ENCODE measurements around the gene ACSL6.

The ACSL6 gene

GRCh38 chr5:131994533-131995226 is 16.8 kb downstream of the ACSL6 start:
- Mint-ChIP-seq H3K27ac (no peak overlapping the region), H3K36me3 (ENCODE audit: low read depth) (no peaks in the 10 kb centered on the region), H3K9me3 (no peaks in the 10 kb centered on the region), H3K4me1 (ENCODE audit: low read depth) (no peaks in the 10 kb centered on the region), H3K4me3 (no peak overlapping the region), H3K27me3 (no peaks in the 10 kb centered on the region)
- intact Hi-C loops (cut with micrococcal nuclease), result no loop called here

GRCh38 chr5:131994090-131994489 is 17.4 kb downstream of the ACSL6 start:
- no peaks in the 10 kb centered on the region for H3K9me3 Mint-ChIP-seq
- no peaks in the 10 kb centered on the region for H3K36me3 Mint-ChIP-seq (ENCODE audit: low read depth)
- H3K27ac Mint-ChIP-seq, result no peak overlapping the region
- no peaks in the 10 kb centered on the region for H3K4me1 Mint-ChIP-seq (ENCODE audit: low read depth)
- intact Hi-C loops (cut with micrococcal nuclease), result no loop called here
- no peaks in the 10 kb centered on the region for H3K27me3 Mint-ChIP-seq
- no peak overlapping the region for H3K4me3 Mint-ChIP-seq

GRCh38 chr5:131993676-131994075 is 17.8 kb downstream of the ACSL6 start:
- intact Hi-C loops (cut with micrococcal nuclease), result no loop called here
- no peak overlapping the region for H3K4me3 Mint-ChIP-seq
- H3K9me3 Mint-ChIP-seq, result no peaks in the 10 kb centered on the region
- no peaks in the 10 kb centered on the region for H3K36me3 Mint-ChIP-seq (ENCODE audit: low read depth)
- H3K4me1 Mint-ChIP-seq (ENCODE audit: low read depth), result no peaks in the 10 kb centered on the region
- H3K27ac Mint-ChIP-seq, result no peak overlapping the region
- H3K27me3 Mint-ChIP-seq, result no peaks in the 10 kb centered on the region

GRCh38 chr5:131992370-131992769 is 19.1 kb downstream of the ACSL6 start:
- Mint-ChIP-seq H3K36me3 (ENCODE audit: low read depth) (no peaks in the 10 kb centered on the region), H3K27ac (no peak overlapping the region), H3K4me3 (no peak overlapping the region), H3K27me3 (no peaks in the 10 kb centered on the region), H3K4me1 (ENCODE audit: low read depth) (no peaks in the 10 kb centered on the region), H3K9me3 (no peaks in the 10 kb centered on the region)
- intact Hi-C loops (cut with micrococcal nuclease), result no loop called here

GRCh38 chr5:131991593-131992324 is 19.7 kb downstream of the ACSL6 start:
- H3K4me1 Mint-ChIP-seq (ENCODE audit: low read depth), result no peaks in the 10 kb centered on the region
- H3K27me3 Mint-ChIP-seq, result no peaks in the 10 kb centered on the region
- H3K27ac Mint-ChIP-seq, result no peak overlapping the region
- H3K4me3 Mint-ChIP-seq, result no peak overlapping the region
- intact Hi-C loops (cut with micrococcal nuclease), result no loop called here
- no peaks in the 10 kb centered on the region for H3K36me3 Mint-ChIP-seq (ENCODE audit: low read depth)
- no peaks in the 10 kb centered on the region for H3K9me3 Mint-ChIP-seq

- Mint-ChIP-seq H3K4me3 (no peak overlapping the region), H3K27ac (no peak overlapping the region), H3K36me3 (ENCODE audit: low read depth) (no peaks in the 10 kb centered on the region), H3K9me3 (no peaks in the 10 kb centered on the region), H3K27me3 (no peaks in the 10 kb centered on the region), H3K4me1 (ENCODE audit: low read depth) (no peaks in the 10 kb centered on the region)
- intact Hi-C loops (cut with micrococcal nuclease), result no loop called here
These were observed 20.7 kb downstream of the ACSL6 start for GRCh38 chr5:131990716-131991115.

GRCh38 chr5:131988601-131989000 is 22.9 kb downstream of the ACSL6 start:
- intact Hi-C loops (cut with micrococcal nuclease), result no loop called here
- Mint-ChIP-seq H3K9me3 (no peaks in the 10 kb centered on the region), H3K36me3 (ENCODE audit: low read depth) (no peaks in the 10 kb centered on the region), H3K27ac (no peak overlapping the region), H3K27me3 (no peaks in the 10 kb centered on the region), H3K4me3 (no peak overlapping the region), H3K4me1 (ENCODE audit: low read depth) (no peaks in the 10 kb centered on the region)

GRCh38 chr5:131987251-131987650 is 24.2 kb downstream of the ACSL6 start:
- H3K4me3 Mint-ChIP-seq, result no peak overlapping the region
- no peaks in the 10 kb centered on the region for H3K9me3 Mint-ChIP-seq
- no peaks in the 10 kb centered on the region for H3K4me1 Mint-ChIP-seq (ENCODE audit: low read depth)
- H3K27me3 Mint-ChIP-seq, result peaks cover 2% of the 10 kb centered on the region
- no peaks in the 10 kb centered on the region for H3K36me3 Mint-ChIP-seq (ENCODE audit: low read depth)
- no peak overlapping the region for H3K27ac Mint-ChIP-seq
- intact Hi-C loops (cut with micrococcal nuclease), result no loop called here

GRCh38 chr5:131986161-131986912 is 25.1 kb downstream of the ACSL6 start:
- H3K36me3 Mint-ChIP-seq (ENCODE audit: low read depth), result no peaks in the 10 kb centered on the region
- no peaks in the 10 kb centered on the region for H3K4me1 Mint-ChIP-seq (ENCODE audit: low read depth)
- intact Hi-C loops (cut with micrococcal nuclease), result no loop called here
- no peak overlapping the region for H3K27ac Mint-ChIP-seq
- no peaks in the 10 kb centered on the region for H3K9me3 Mint-ChIP-seq
- peaks cover 2% of the 10 kb centered on the region for H3K27me3 Mint-ChIP-seq
- no peak overlapping the region for H3K4me3 Mint-ChIP-seq

GRCh38 chr5:131984956-131985665 is 26.3 kb downstream of the ACSL6 start:
- Mint-ChIP-seq H3K27me3 (peaks cover 2% of the 10 kb centered on the region), H3K4me3 (no peak overlapping the region), H3K4me1 (ENCODE audit: low read depth) (no peaks in the 10 kb centered on the region), H3K36me3 (ENCODE audit: low read depth) (no peaks in the 10 kb centered on the region), H3K27ac (no peak overlapping the region), H3K9me3 (no peaks in the 10 kb centered on the region)
- intact Hi-C loops (cut with micrococcal nuclease), result no loop called here

- Mint-ChIP-seq H3K4me1 (ENCODE audit: low read depth) (no peaks in the 10 kb centered on the region), H3K27me3 (peaks cover 2% of the 10 kb centered on the region), H3K9me3 (no peaks in the 10 kb centered on the region), H3K36me3 (ENCODE audit: low read depth) (no peaks in the 10 kb centered on the region), H3K4me3 (no peak overlapping the region), H3K27ac (no peak overlapping the region)
- intact Hi-C loops (cut with micrococcal nuclease), result no loop called here
These were observed 28.1 kb downstream of the ACSL6 start for GRCh38 chr5:131983244-131983771.

- no peak overlapping the region for H3K27ac Mint-ChIP-seq
- H3K9me3 Mint-ChIP-seq, result no peaks in the 10 kb centered on the region
- no peaks in the 10 kb centered on the region for H3K36me3 Mint-ChIP-seq (ENCODE audit: low read depth)
- no peaks in the 10 kb centered on the region for H3K4me1 Mint-ChIP-seq (ENCODE audit: low read depth)
- intact Hi-C loops (cut with micrococcal nuclease), result no loop called here
- H3K4me3 Mint-ChIP-seq, result no peak overlapping the region
- peaks cover 2% of the 10 kb centered on the region for H3K27me3 Mint-ChIP-seq
These were observed 29.9 kb downstream of the ACSL6 start for GRCh38 chr5:131981516-131981915.

GRCh38 chr5:131980696-131981095 is 30.8 kb downstream of the ACSL6 start:
- H3K4me3 Mint-ChIP-seq, result no peak overlapping the region
- H3K36me3 Mint-ChIP-seq (ENCODE audit: low read depth), result no peaks in the 10 kb centered on the region
- intact Hi-C loops (cut with micrococcal nuclease), result no loop called here
- no peaks in the 10 kb centered on the region for H3K4me1 Mint-ChIP-seq (ENCODE audit: low read depth)
- no peaks in the 10 kb centered on the region for H3K9me3 Mint-ChIP-seq
- peaks cover 2% of the 10 kb centered on the region for H3K27me3 Mint-ChIP-seq
- H3K27ac Mint-ChIP-seq, result no peak overlapping the region

- no peak overlapping the region for H3K4me3 Mint-ChIP-seq
- H3K9me3 Mint-ChIP-seq, result no peaks in the 10 kb centered on the region
- intact Hi-C loops (cut with micrococcal nuclease), result no loop called here
- no peak overlapping the region for H3K27ac Mint-ChIP-seq
- H3K36me3 Mint-ChIP-seq (ENCODE audit: low read depth), result no peaks in the 10 kb centered on the region
- peaks cover 2% of the 10 kb centered on the region for H3K27me3 Mint-ChIP-seq
- H3K4me1 Mint-ChIP-seq (ENCODE audit: low read depth), result no peaks in the 10 kb centered on the region
These were observed 31.6 kb downstream of the ACSL6 start for GRCh38 chr5:131979816-131980215.
